Endodermal cell (in vitro differentiated cells): ENCODE measurements around the gene LDHD. TPM values are rescaled to one million over a fixed set of nuclear protein-coding genes. Genes with fewer than 3 reads are reported as not detected.

ENCODE experiments used
- DNase-seq: peaks from one replicate; pipeline ENCODE4 v3.0.0-alpha.2; 2017
- H3K27ac ChIP-seq: 2 replicates; pipeline ENCODE4 v1.5.1; 2013; ENCODE audit warnings: mild to moderate bottlenecking, low read depth, low read length, moderate library complexity
- H3K27me3 ChIP-seq: 2 replicates; pipeline ENCODE4 v1.6.1; 2013; ENCODE audit warnings: mild to moderate bottlenecking, low read length, moderate library complexity; ENCODE audit not compliant: insufficient read depth, control insufficient read depth, poor library complexity, severe bottlenecking
- H3K36me3 ChIP-seq: 2 replicates; pipeline ENCODE4 v1.7.0; 2013; ENCODE audit warnings: mild to moderate bottlenecking, low read length, moderate library complexity; ENCODE audit not compliant: control insufficient read depth, insufficient read depth
- H3K4me1 ChIP-seq: one replicate; pipeline ENCODE4 v1.7.0; 2013; ENCODE audit warnings: low read length; ENCODE audit not compliant: control insufficient read depth, insufficient read depth
- H3K4me3 ChIP-seq: 2 replicates; pipeline ENCODE4 v1.5.1; 2013; ENCODE audit warnings: mild to moderate bottlenecking, low read length, moderate library complexity
- H3K9ac ChIP-seq: 2 replicates; pipeline ENCODE4 v1.6.1; 2013; ENCODE audit warnings: mild to moderate bottlenecking, low read length, moderate library complexity; ENCODE audit not compliant: poor library complexity, severe bottlenecking; ENCODE audit errors: extremely low read depth
- H3K9me3 ChIP-seq: 2 replicates; pipeline ENCODE4 v1.6.1; 2013; ENCODE audit warnings: mild to moderate bottlenecking, low read length, moderate library complexity; ENCODE audit not compliant: control insufficient read depth
- H3K27ac Mint-ChIP-seq: 2 replicates; pipeline ENCODE4 v1.8.0; 2020; ENCODE audit warnings: mixed read lengths
- H3K27me3 Mint-ChIP-seq: 2 replicates; pipeline ENCODE4 v1.8.0; 2021; ENCODE audit warnings: mild to moderate bottlenecking, mixed read lengths; ENCODE audit not compliant: insufficient read depth
- H3K36me3 Mint-ChIP-seq: 2 replicates; pipeline ENCODE4 v1.8.0; 2020; ENCODE audit warnings: low read depth, mixed read lengths
- H3K4me1 Mint-ChIP-seq: 2 replicates; pipeline ENCODE4 v1.8.0; 2020; ENCODE audit warnings: mixed read lengths
- H3K4me3 Mint-ChIP-seq: 2 replicates; pipeline ENCODE4 v1.8.0; 2020; ENCODE audit warnings: mild to moderate bottlenecking, moderate library complexity, mixed read lengths
- H3K9me3 Mint-ChIP-seq: 2 replicates; pipeline ENCODE4 v1.8.0; 2020; ENCODE audit warnings: mild to moderate bottlenecking, mixed read lengths
- WGBS, 2 experiments: methylation state at CpG; one replicate each; pipeline versions ENCODE4 v1.1.5 to v1.1.7; 2013; ENCODE audit warnings: missing lambda C conversion rate in 2 of 2, mixed read lengths in 1 of 2; ENCODE audit not compliant: insufficient coverage in 1 of 2, insufficient read length in 1 of 2; 5-methylcytosine and 5-hydroxymethylcytosine counted together
- total RNA-seq, 2 donors: library from RNA; stranded (reverse); fragmentation: NEBNext Ultra II Directional in 1 of 2; extraction: Animal tissue kit (Norgen Biotek cat#: 25700) in 1 of 2; gene quantifications; 2 replicates in 1 of 2; 3 replicates in 1 of 2; pipeline ENCODE4 v1.2.1, GENCODE V29; 2021
- TF ChIP-seq, protein P1 (sequence below): fragments of 200-600 bp; sonication (generic); conservative IDR thresholded peaks from 2 replicates; pipeline ENCODE4 v1.5.0; 2021; ENCODE audit warnings: antibody characterized with exemption, mild to moderate bottlenecking

LDHD gene
- total RNA-seq, 2 donors from 2014 or later = 1.4 to 4.3 TPM

DNA sequence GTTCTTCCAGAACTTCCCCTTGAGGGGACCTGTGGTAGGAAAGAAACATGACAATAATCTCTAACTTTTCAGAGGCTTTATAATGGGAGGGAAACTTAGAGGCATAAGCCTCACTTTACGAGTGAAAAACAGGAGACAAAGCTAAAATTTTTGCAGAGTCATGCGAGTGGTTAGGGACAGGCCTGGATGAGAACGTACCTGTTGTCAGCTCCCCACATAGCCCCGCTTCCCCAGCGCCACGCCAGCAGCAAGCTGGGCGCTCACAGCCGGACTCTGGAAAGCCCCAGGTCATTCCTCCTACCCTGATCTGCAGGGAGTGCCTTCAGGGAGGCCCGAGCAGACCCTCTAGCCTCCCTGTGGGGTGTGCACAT lies 53.6 kb downstream of the LDHD start:
- peaks cover 24% of the 10 kb centered on the region for H3K4me1 Mint-ChIP-seq
- TF ChIP-seq, protein P1, sequence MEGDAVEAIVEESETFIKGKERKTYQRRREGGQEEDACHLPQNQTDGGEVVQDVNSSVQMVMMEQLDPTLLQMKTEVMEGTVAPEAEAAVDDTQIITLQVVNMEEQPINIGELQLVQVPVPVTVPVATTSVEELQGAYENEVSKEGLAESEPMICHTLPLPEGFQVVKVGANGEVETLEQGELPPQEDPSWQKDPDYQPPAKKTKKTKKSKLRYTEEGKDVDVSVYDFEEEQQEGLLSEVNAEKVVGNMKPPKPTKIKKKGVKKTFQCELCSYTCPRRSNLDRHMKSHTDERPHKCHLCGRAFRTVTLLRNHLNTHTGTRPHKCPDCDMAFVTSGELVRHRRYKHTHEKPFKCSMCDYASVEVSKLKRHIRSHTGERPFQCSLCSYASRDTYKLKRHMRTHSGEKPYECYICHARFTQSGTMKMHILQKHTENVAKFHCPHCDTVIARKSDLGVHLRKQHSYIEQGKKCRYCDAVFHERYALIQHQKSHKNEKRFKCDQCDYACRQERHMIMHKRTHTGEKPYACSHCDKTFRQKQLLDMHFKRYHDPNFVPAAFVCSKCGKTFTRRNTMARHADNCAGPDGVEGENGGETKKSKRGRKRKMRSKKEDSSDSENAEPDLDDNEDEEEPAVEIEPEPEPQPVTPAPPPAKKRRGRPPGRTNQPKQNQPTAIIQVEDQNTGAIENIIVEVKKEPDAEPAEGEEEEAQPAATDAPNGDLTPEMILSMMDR = no peak
- H3K27ac Mint-ChIP-seq = peak overlapping the region; percentile 83

DNA sequence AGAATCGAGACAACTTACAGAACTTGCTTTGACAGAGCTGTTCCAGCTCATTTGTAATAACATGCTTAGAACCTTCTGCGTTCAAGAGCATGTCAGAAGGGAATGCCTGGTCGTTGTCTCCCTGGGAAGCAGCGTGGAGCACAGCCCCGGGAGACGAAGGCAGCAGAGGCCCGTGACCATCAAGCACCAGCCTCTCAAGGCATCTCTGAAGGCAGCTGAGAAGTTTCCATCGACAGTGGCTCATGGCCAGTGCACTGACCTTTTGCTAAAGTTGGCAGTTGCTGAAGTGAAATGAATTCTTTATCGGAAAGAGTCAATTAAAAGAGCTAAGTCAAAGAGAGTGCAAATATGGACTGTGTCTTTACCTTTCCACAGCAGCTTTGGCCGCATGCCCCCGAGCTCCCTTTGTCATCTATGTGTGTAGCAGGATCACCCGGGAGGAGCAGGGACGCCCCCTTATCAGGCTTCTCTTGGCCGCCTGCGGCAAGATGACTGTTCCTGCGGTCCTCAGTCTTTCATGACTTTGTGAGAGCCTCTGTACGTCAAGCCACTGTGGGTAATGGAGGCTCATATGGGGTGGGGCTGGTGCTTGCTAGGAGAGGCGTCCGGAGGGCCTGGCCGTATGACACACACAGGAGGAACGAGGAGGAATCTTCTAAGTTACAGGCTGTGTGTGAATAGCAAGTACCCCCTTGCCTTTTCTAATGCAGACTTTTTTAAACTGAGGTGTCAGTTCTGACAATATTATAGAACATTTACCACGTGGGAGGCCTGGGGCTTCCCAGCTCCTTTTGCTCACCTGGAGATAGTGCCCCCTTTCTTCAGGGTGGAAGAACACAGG lies 54.2 kb downstream of the LDHD start:
- DNase-seq = no peak
- Mint-ChIP-seq H3K36me3 (peaks cover 6% of the 10 kb centered on the region), H3K27ac (peak overlapping the region; percentile 83), H3K4me1 (peaks cover 24% of the 10 kb centered on the region), H3K4me3 (no peak overlapping the region), H3K9me3 (no peaks in the 10 kb centered on the region), H3K27me3 (no peaks in the 10 kb centered on the region)
- Histone ChIP-seq H3K9me3 (no peaks in the 10 kb centered on the region), H3K27ac (no peak overlapping the region), H3K9ac (no peak overlapping the region), H3K4me3 (no peak overlapping the region), H3K27me3 (no peaks in the 10 kb centered on the region), H3K4me1 (no peaks in the 10 kb centered on the region), H3K36me3 (no peaks in the 10 kb centered on the region)
- 92 to 95% methylated on average over 20 to 22 of the region's 22 CpGs for WGBS, 2 experiments
- TF ChIP-seq, protein P1 = peak; percentile 51

More for the DNA sequence above, 53.6 kb downstream of the LDHD start:
- Mint-ChIP-seq H3K27me3 (no peaks in the 10 kb centered on the region), H3K36me3 (peaks cover 6% of the 10 kb centered on the region), H3K4me3 (no peak overlapping the region), H3K9me3 (no peaks in the 10 kb centered on the region)
- 87 to 97% methylated on average over 3 to 9 of the region's 9 CpGs for WGBS, 2 experiments
- no peaks in the 10 kb centered on the region for H3K27me3 ChIP-seq
- H3K4me3 ChIP-seq = no peak overlapping the region
- no peaks in the 10 kb centered on the region for H3K4me1 ChIP-seq
- no peaks in the 10 kb centered on the region for H3K36me3 ChIP-seq
- no peaks in the 10 kb centered on the region for H3K9me3 ChIP-seq
- no peak for DNase-seq
- H3K27ac ChIP-seq = no peak overlapping the region
- H3K9ac ChIP-seq = no peak overlapping the region

Other genes with a start within 250 kb of the LDHD start
- 100 to 1,000 TPM; 105 to 110 TPM for gene WDR59, start 131.7 kb downstream of the LDHD start, total RNA-seq
- 10 to 100 TPM; 44.9 to 46.1 TPM for gene ZNRF1, start 117.8 kb downstream of the LDHD start, total RNA-seq
- gene ZFP1, start 31.7 kb upstream of the LDHD start, total RNA-seq = 10 to 100 TPM; 10.4 to 13.3 TPM
- not detected for gene CTRB2, start 90.4 kb upstream of the LDHD start, total RNA-seq
- not detected for gene CTRB1, start 102.2 kb upstream of the LDHD start, total RNA-seq
- gene BCAR1, start 134.8 kb upstream of the LDHD start, total RNA-seq = 10 to 100 TPM; 56.2 to 74.3 TPM